HepG2 (cell line): ENCODE data around the gene PARN. TPM values are rescaled to one million over a fixed set of nuclear protein-coding genes. Genes with fewer than 3 reads are reported as not detected.

Experiments used
- ATAC-seq: fragments of 200-7000 bp; cut with Tn5 transposase; 3 replicates; pipeline ENCODE4 v1.9.1; 2020; ENCODE audit warnings: mild to moderate bottlenecking, moderate library complexity
- BruUV-seq: library from RNA; stranded (reverse); fragments of 400-500 nt; replicated peaks from 2 replicates; lab custom pipeline; 2021; lab: Mats Ljungman, UMichigan
- CTCF ChIA-PET: fragments of 300-600 bp; formaldehyde crosslinking; extraction: SDS; loops from one replicate; lab custom pipeline; 2021; ENCODE audit warnings: low total read pairs, inconsistent platforms, low intra/inter-chr PET ratio; lab: Yijun Ruan, JAX
- POLR2A ChIA-PET: fragments of 350-600 bp; sonication (Branson Sonifier 250); formaldehyde crosslinking; loops from one replicate; lab custom pipeline; 2020; ENCODE audit warnings: antibody characterized with exemption, inconsistent platforms; lab: Yijun Ruan, JAX
- DNase-seq: peaks from one replicate; pipeline ENCODE4 v3.0.0-alpha.2; 2015; ENCODE audit warnings: low spot score
- FAIRE-seq: peaks from 3 replicates; lab custom pipeline; 2011; peaks lifted over from hg19 to GRCh38; lab: Jason Lieb, UNC
- H2AFZ ChIP-seq: one replicate; pipeline ENCODE4 v1.6.1; 2011; ENCODE audit warnings: low read length, inconsistent platforms
- H3K27ac ChIP-seq: fragments of 300-600 bp; 3 replicates; pipeline ENCODE4 v1.8.0; 2011; ENCODE audit warnings: mixed run types, mild to moderate bottlenecking, mixed read lengths, low read length, inconsistent platforms; ENCODE audit not compliant: insufficient read depth; ENCODE audit errors: extremely low read length
- H3K27me3 ChIP-seq, 2 experiments: fragments of 200-600 bp in 1 of 2; 2 replicates in 1 of 2; 3 replicates in 1 of 2; pipeline versions ENCODE4 v1.6.0 to v1.8.0; 2011; ENCODE audit warnings: low read length in 2 of 2, mild to moderate bottlenecking in 2 of 2, moderate library complexity in 2 of 2, inconsistent platforms in 1 of 2; ENCODE audit not compliant: insufficient read depth in 2 of 2, control insufficient read depth in 1 of 2
- H3K36me3 ChIP-seq, 2 experiments: fragments of 200-600 bp in 1 of 2; replicated peaks in 1 of 2; 2 replicates in 1 of 2; 3 replicates in 1 of 2; pipeline versions ENCODE4 v1.5.1 to v1.8.0; 2011; ENCODE audit warnings: low read length in 2 of 2, inconsistent platforms in 1 of 2; ENCODE audit not compliant: insufficient read depth in 2 of 2, control insufficient read depth in 1 of 2
- H3K4me1 ChIP-seq: 2 replicates; pipeline ENCODE4 v1.5.1; 2012; ENCODE audit warnings: low read length, inconsistent platforms; ENCODE audit not compliant: insufficient read depth
- H3K4me2 ChIP-seq: 2 replicates; pipeline ENCODE4 v1.6.0; 2011; ENCODE audit warnings: low read depth, low read length, inconsistent platforms
- H3K4me3 ChIP-seq, 3 experiments: fragments of 200-600 bp in 1 of 3; sonication (generic), shearing (Covaris generic) in 1 of 3; replicated peaks in 1 of 3; 2 replicates each; pipeline ENCODE4 v1.5.1; 2011 to 2016; ENCODE audit warnings: low read length in 3 of 3, inconsistent platforms in 2 of 3, low read depth in 2 of 3, mild to moderate bottlenecking in 2 of 3, control low read depth in 1 of 3, mixed read lengths in 1 of 3; ENCODE audit not compliant: insufficient read depth in 1 of 3
- H3K79me2 ChIP-seq: one replicate; pipeline ENCODE4 v1.6.1; 2011; ENCODE audit warnings: low read length, inconsistent platforms; ENCODE audit not compliant: insufficient read depth
- H3K9ac ChIP-seq: 2 replicates; pipeline ENCODE4 v1.6.0; 2011; ENCODE audit warnings: mild to moderate bottlenecking, low read depth, low read length, inconsistent platforms; ENCODE audit not compliant: insufficient read depth
- H3K9me3 ChIP-seq: 2 replicates; pipeline ENCODE4 v1.5.1; 2012; ENCODE audit warnings: mild to moderate bottlenecking, low read length
- H4K20me1 ChIP-seq: 2 replicates; pipeline ENCODE4 v1.6.0; 2011; ENCODE audit warnings: inconsistent platforms, mild to moderate bottlenecking, low read length, moderate library complexity; ENCODE audit not compliant: insufficient read depth
- HDAC2 ChIP-seq: sonication (generic); formaldehyde crosslinking; IDR thresholded peaks from 2 replicates; pipeline ENCODE4 v1.4.0; 2020; ENCODE audit warnings: missing genetic modification reagents
- ZMYM3 ChIP-seq: sonication (generic); formaldehyde crosslinking; IDR thresholded peaks from 2 replicates; pipeline ENCODE4 v1.5.1; 2020; ENCODE audit warnings: mild to moderate bottlenecking, missing genetic modification reagents
- ZNF646 ChIP-seq: sonication (generic); formaldehyde crosslinking; IDR thresholded peaks from 2 replicates; pipeline ENCODE4 v1.9.0; 2021; ENCODE audit warnings: mild to moderate bottlenecking, missing genetic modification reagents
- WGBS: methylation state at CpG from one replicate; pipeline ENCODE4 v1.1.6; 2017; ENCODE audit warnings: low lambda C conversion rate; 5-methylcytosine and 5-hydroxymethylcytosine counted together
- in situ Hi-C: cut with HindIII; loops from 2 replicates; pipeline ENCODE4 v1.10.0; 2017; ENCODE audit warnings: low pct_unique_long_range_greater_than_20kb; ENCODE audit not compliant: extremely low pct_ligation_motif_present
- intact Hi-C: fragments of 100-400 bp; cut with micrococcal nuclease; formaldehyde crosslinking; loops from one replicate; pipeline ENCODE4 v1.10.0; 2022; ENCODE audit not compliant: unreplicated experiment
- polyA plus RNA-seq, 8 experiments: library from polyadenylated mRNA; depleted of rRNA in 3 of 8; stranded (reverse) in 7 of 8; unstranded in 1 of 8; fragments of >200 nt; fragmentation: Illumina TruSeq in 4 of 8; extraction: Trizol in 4 of 8; gene quantifications; 2 replicates each; pipeline versions ENCODE4 v1.2.1 to v1.2.3, GENCODE V29; 2011 to 2016; ENCODE audit warnings: low read depth in 4 of 8, missing spikeins in 1 of 8, mixed read lengths in 1 of 8; ENCODE audit not compliant: insufficient read depth in 1 of 8
- total RNA-seq, 5 experiments: library from RNA; depleted of rRNA; stranded (reverse); fragments of >200 nt; fragmentation: Illumina TruSeq; extraction: Trizol; gene quantifications; 2 replicates each; pipeline ENCODE4 v1.2.3, GENCODE V29; 2016; ENCODE audit warnings: low read depth in 1 of 5

PARN gene
- total and polyA plus RNA-seq, 2 of the 13 experiments (the other 11 are each of a cell fraction or from before 2014, with no cell fraction given): 13.3 to 47.6 TPM

GRCh38 chr16:14678748-14679497 is 48.9 kb upstream of the PARN start:
- no peaks in the 10 kb centered on the region for H4K20me1 ChIP-seq
- ChIA-PET POLR2A (no interaction called here), CTCF (no interaction called here)
- no peaks in the 10 kb centered on the region for H3K4me1 ChIP-seq
- H3K79me2 ChIP-seq: no peaks in the 10 kb centered on the region
- 23% methylated on average over 11 of the region's 11 CpGs for WGBS
- no peak overlapping the region for H2AFZ ChIP-seq
- no TSS peak for BruUV-seq
- no peaks in the 10 kb centered on the region for H3K9me3 ChIP-seq
- intact Hi-C loops: no loop called here
- in situ Hi-C loops: no loop called here
- no peak overlapping the region for H3K4me2 ChIP-seq
- H3K36me3 ChIP-seq: no peaks in the 10 kb centered on the region
- FAIRE-seq (no peak), ATAC-seq (no peak), DNase-seq (no peak)
- no peak overlapping the region for H3K9ac ChIP-seq
- H3K27me3 ChIP-seq: 0 out of 5 replicates have a peak, but pooled peaks cover 0 to 4% of the 10 kb centered on the region in 2 experiments
- TF ChIP-seq ZNF646 (CRISPR knock-in tag): peak; percentile 22; the same call in 1 of the 2 replicates
- TF ChIP-seq HDAC2: no peak
- peak; percentile 73 for TF ChIP-seq ZMYM3 (CRISPR knock-in tag)
- no peak overlapping the region for H3K4me3 ChIP-seq
- H3K27ac ChIP-seq: no peak overlapping the region
